Prostate gland (tissue), 2 donors: ENCODE results near the gene ASB15. TPM values are rescaled to one million over a fixed set of nuclear protein-coding genes. Genes with fewer than 3 reads are reported as not detected.

Experiments used
- DNase-seq: peaks from one replicate; pipeline ENCODE4 v3.0.0-alpha.2; 2019; ENCODE audit warnings: low spot score
- H3K27ac ChIP-seq, 2 donors: fragments of 200-600 bp; sonication (generic); 2 replicates each; pipeline ENCODE4 v1.5.1; 2017 to 2019
- H3K27me3 ChIP-seq: fragments of 200-600 bp; sonication (generic); replicated peaks from 2 replicates; pipeline ENCODE4 v1.5.1; 2019; ENCODE audit not compliant: insufficient read depth
- H3K36me3 ChIP-seq, 2 donors: fragments of 200-600 bp; sonication (generic); 1 replicate in 1 of 2; 2 replicates in 1 of 2; pipeline versions ENCODE4 v1.5.1 to v1.8.1; 2017 to 2019
- H3K4me1 ChIP-seq: fragments of 200-600 bp; sonication (generic); replicated peaks from 2 replicates; pipeline ENCODE4 v1.5.1; 2019
- H3K4me3 ChIP-seq, 2 donors: fragments of 200-600 bp; sonication (generic); 2 replicates each; pipeline ENCODE4 v1.5.1; 2017 to 2019
- H3K9me3 ChIP-seq: fragments of 200-600 bp; sonication (generic); 2 replicates; pipeline ENCODE4 v1.5.1; 2017
- CTCF ChIP-seq, 4 experiments: fragments of 200-600 bp in 2 of 4; fragments of 450-650 bp in 2 of 4; sonication (generic) in 2 of 4; IDR thresholded peaks; 1 replicate in 3 of 4; 2 replicates in 1 of 4; pipeline ENCODE4 v1.5.1; 2016 to 2019; ENCODE audit warnings: antibody characterized with exemption in 4 of 4, mild to moderate bottlenecking in 2 of 4, moderate library complexity in 2 of 4
- POLR2A ChIP-seq: fragments of 450-650 bp; IDR thresholded peaks from one replicate; pipeline ENCODE4 v1.6.1; 2016; ENCODE audit warnings: antibody characterized with exemption, mild to moderate bottlenecking
- POLR2AphosphoS5 ChIP-seq: sonication (generic); formaldehyde crosslinking; IDR thresholded peaks from one replicate; pipeline ENCODE4 v1.6.1; 2017; ENCODE audit warnings: antibody characterized with exemption
- WGBS: methylation state at CpG from one replicate; pipeline ENCODE4 v1.1.5; 2018; 5-methylcytosine and 5-hydroxymethylcytosine counted together
- intact Hi-C: fragments of 100-400 bp; cut with DNase I; formaldehyde crosslinking; loops from one replicate; pipeline ENCODE4 v1.14.2; 2022
- total RNA-seq, 2 donors: library from RNA; depleted of rRNA; stranded (reverse); fragments of >200 nt; gene quantifications; one replicate each; pipeline ENCODE4 v1.1.0, GENCODE V29; 2016

Gene ASB15
- total RNA-seq, 2 donors from 2014 or later = 1.1 TPM; not detected in 1

- WGBS = 85% methylated on average over 6 of the region's 6 CpGs
- TF ChIP-seq CTCF (IDR thresholded peaks at IDR 0.05) (no peak), POLR2A (no peak), POLR2AphosphoS5 (no peak)
- intact Hi-C loops = no loop called here
- Histone ChIP-seq H3K27me3 (no peaks in the 10 kb centered on the region), H3K4me3 (no peak overlapping the region), H3K27ac (no peak overlapping the region), H3K9me3 (no peaks in the 10 kb centered on the region), H3K4me1 (no peaks in the 10 kb centered on the region), H3K36me3 (no peaks in the 10 kb centered on the region)
- no peak for DNase-seq
These were observed 51.5 kb downstream of the ASB15 start for GRCh38 chr7:123653162-123653561.

GRCh38 chr7:123655614-123656013 lies 54.0 kb downstream of the ASB15 start, which contains the start of gene LMOD2:
Gene LMOD2, plus strand, starts transcription at chr7:123655866. Its CDS starts 98 bp downstream, at chr7:123655964.
- intact Hi-C loops = no loop called here
- 78% methylated on average over 6 of the region's 6 CpGs for WGBS
- DNase-seq = no peak
- no peak within 1 kb of the TSS for H3K4me3 ChIP-seq
- no peaks in the 10 kb centered on the region for H3K36me3 ChIP-seq
- H3K27ac ChIP-seq = no peak within 1 kb of the TSS
- TF ChIP-seq POLR2A (no peak), POLR2AphosphoS5 (no peak), CTCF (IDR thresholded peaks at IDR 0.05) (no peak)
- H3K27me3 ChIP-seq = no peaks in the 10 kb centered on the region
- no peaks in the 10 kb centered on the region for H3K4me1 ChIP-seq
- no peaks in the 10 kb centered on the region for H3K9me3 ChIP-seq

GRCh38 chr7:123656544-123657303 lies 55.1 kb downstream of the ASB15 start:
- H3K27ac ChIP-seq = no peak overlapping the region
- H3K36me3 ChIP-seq = no peaks in the 10 kb centered on the region
- DNase-seq = no peak
- H3K4me3 ChIP-seq = no peak overlapping the region
- 88% methylated on average over 6 of the region's 6 CpGs for WGBS
- no peaks in the 10 kb centered on the region for H3K27me3 ChIP-seq
- no peak for TF ChIP-seq POLR2AphosphoS5
- TF ChIP-seq CTCF (IDR thresholded peaks at IDR 0.05) = no peak
- no peak for TF ChIP-seq POLR2A
- intact Hi-C loops = no loop called here
- no peaks in the 10 kb centered on the region for H3K4me1 ChIP-seq
- H3K9me3 ChIP-seq = no peaks in the 10 kb centered on the region

GRCh38 chr7:123657304-123657685 lies 55.7 kb downstream of the ASB15 start:
- intact Hi-C loops = no loop called here
- no peak for DNase-seq

More at GRCh38 chr7:123657304-123657685, 55.7 kb downstream of the ASB15 start:
- no peaks in the 10 kb centered on the region for H3K27me3 ChIP-seq
- no peak overlapping the region for H3K4me3 ChIP-seq
- H3K9me3 ChIP-seq = no peaks in the 10 kb centered on the region
- H3K36me3 ChIP-seq = no peaks in the 10 kb centered on the region
- H3K4me1 ChIP-seq = no peaks in the 10 kb centered on the region
- no peak overlapping the region for H3K27ac ChIP-seq
- TF ChIP-seq POLR2A (no peak), CTCF (IDR thresholded peaks at IDR 0.05) (no peak), POLR2AphosphoS5 (no peak)
- 83% methylated on average over 1 of the region's 1 CpG for WGBS
